GM18858 (cell line): ENCODE results near the gene GRK3.
"Not testable (repeated sequence)": the region's sequence is repeated elsewhere in the genome, so short reads cannot be mapped to it uniquely, and the experiment has no call there.

Experiments
- ATAC-seq: cut with Tn5 transposase; IDR thresholded peaks from one replicate; pipeline ENCODE4 v1.9.1; 2021; ENCODE audit not compliant: unreplicated experiment

The GRK3 gene

DNA sequence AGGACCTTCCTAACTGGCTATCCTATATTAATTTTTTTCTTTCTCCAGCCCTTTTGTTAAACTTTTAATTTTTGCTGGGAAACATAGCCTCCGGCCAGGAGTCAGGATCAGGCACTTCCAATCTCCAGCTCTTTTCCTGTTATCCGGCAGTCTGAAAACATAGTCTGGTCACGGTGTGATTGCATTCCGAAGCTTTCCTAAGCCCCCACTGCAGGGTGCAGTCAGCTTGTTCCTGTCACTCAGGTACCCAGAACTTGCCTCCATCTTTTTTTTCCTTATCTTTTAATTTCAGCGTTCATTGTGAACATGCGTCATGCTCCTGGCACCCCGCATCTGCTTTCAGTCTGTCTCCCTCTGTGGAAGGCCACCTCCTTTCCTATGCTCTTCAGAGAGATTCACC is 59.4 kb downstream of the GRK3 start:
- no peak for ATAC-seq

DNA sequence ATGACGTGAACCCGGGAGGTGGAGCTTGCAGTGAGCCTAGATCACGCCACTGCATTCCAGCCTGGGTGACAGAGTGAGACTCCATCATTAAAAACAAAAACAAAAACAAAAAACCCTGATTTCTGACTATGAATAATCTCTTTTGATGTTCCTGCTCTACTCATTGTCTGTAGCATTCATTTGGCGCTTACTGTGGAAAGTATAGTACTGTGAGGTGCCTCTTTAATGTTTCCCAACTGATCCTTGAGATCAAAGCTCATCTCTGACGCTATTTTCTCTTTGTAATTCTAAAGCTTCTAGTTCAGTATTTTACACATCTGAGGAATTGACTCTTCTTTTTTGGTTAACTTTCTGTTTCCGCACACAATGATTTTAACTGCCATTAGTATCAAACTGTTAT is 60.0 kb downstream of the GRK3 start:
- ATAC-seq = no peak

DNA sequence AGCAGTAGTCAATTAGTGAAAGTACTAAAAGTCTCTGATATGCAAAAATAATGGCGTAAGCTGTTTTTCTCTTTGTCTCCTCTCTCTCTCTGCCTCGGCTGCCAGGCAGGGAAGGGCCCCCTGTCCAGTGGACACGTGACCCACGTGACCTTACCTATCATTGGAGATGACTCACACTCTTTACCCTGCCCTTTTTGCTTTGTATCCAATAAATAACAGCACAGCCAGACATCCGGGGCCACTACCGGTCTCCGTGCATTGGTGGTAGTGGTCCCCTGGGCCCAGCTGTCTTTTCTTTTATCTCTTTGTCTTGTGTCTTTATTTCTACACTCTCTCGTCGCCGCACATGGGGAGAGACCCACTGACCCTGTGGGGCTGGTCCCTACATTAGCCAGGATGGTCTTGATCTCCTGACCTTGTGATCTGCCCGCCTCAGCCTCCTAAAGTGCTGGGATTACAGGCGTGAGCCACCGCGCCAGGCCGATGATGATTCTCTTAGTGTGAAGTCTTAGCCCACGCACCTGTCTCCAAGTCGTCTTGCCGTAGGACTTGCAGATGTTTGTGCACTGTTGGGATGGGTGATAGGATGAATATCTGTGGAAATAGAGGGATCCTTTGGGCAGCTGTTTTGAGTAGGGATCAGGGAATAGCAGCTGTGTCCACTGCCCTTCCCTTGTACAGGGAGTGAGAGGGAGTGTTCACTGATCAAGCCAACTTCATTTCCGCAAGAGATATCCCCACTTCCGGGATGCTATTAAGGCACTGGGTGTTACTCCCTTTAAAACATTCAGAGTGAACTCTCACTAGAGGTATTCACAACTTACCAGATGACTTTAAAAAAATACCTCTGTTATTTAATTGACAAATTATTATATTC is 61.5 kb downstream of the GRK3 start:
- ATAC-seq = not testable (repeated sequence)

DNA sequence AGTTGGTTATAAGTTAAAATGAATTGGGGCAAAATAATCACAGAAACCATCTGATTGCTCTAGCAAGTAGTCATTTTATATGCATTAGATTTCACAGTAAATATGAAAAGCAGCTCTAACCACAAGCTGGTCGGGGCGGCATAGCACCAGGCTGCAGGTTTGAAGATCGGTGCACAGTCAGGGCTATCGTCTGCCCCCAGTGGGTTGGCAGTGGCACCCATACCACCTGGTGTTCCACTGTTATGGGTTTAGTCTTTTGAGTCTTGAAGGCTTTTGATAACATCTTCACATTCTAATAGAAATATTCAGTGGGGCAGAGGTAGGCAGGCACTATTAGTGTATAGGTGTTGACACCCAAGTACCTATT is 62.1 kb downstream of the GRK3 start:
- no peak for ATAC-seq

DNA sequence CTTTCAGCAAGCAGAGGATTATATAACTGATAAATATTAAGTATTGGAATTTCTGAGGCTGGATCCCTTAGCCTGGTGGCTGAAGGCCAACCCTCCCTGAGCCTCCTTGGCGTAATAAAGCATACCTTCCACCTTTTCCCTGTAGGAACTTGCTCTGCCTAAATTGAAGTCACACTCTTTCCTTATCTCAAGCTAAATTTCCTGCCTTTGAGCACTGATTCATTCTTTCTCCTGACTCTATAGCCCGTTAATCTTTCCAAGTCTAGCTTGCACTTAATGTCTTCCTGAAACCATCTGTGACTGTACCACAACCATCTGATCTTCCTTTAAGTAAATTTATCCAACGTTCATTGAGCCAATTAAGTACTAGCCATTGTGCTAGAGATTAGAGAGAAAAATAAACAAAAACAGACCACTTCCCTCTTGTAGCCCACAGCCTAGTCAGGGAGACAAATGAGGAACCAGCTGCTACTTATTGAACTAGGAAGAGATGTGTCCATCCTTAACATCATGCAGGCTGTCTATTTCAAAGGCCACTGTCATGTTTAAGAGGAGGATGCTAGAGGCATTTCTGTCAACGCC is 62.9 kb downstream of the GRK3 start:
- no peak for ATAC-seq

DNA sequence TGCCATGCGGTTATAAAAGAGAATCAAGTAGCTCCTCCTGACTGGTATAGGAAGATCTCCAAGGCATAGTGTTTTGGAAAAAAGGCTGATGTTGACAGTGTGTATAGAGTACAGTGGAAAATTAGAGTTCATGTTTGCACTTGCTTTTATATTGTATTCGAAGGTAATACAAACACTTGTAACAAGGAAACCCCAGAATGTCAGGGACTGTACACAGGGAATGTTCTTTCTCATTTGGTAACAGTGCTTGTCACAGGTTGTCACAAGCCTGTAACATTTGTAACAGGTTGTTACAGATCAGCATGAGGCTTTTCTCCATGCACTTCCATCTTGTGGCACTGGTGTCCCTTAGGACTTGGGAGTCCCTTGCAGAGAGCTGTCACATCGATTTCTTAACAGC is 64.0 kb downstream of the GRK3 start:
- ATAC-seq = no peak

DNA sequence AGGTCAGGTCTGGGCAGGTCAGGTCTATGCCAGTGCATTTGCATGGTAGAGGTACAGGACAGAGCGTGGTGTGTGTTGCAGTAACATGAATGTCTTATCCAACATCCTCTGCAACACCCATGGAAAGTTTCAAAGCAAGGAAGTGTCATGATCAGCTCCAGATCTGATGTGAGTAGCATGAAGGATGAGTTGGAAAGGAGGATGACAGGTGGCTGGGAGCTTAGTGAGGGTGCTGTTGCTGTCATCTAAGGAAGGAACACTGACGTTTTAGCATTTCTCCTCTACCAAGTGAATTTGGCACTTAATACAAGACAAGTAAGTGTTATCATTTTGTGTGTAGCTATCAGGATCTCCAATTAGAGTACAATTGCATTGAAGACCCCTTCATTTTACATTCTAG is 65.1 kb downstream of the GRK3 start:
- ATAC-seq = no peak

DNA sequence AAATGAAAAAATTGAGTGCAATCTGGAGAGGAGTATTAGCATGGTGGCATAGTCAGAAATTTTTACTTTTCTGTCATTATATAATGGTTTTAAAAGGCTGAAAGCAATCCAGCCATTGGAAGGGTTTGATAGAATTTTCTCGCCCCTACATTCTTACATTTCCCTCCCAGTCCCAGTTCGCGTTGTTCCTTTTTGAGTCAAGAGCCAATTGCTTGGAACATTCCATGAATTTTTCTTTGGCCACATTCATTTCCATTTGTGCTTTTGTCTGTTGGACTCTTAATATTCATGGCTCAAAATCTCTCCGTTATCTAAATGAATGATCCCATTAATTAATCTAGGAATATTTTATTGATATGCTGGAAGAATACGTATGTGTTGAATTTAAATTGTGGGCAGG is 66.0 kb downstream of the GRK3 start:
- ATAC-seq = no peak

DNA sequence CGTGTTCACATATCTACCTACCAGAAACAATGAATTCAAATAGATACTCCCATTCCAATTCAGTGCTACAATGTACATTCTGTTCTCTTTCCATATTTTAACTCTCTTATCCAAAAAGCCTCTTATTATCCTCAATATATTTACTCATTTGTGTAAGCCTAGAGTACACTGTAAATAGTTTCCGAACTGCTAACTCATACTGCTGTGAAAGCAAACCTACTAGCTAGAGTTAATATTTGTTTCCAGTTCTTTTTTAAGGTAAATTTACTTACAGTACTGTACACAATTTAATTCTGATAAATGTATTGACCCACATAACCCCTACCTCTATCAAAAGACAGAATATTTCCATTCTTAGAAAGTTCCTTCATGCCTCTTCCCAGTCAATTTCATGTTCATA is 71.8 kb downstream of the GRK3 start:
- ATAC-seq = no peak

DNA sequence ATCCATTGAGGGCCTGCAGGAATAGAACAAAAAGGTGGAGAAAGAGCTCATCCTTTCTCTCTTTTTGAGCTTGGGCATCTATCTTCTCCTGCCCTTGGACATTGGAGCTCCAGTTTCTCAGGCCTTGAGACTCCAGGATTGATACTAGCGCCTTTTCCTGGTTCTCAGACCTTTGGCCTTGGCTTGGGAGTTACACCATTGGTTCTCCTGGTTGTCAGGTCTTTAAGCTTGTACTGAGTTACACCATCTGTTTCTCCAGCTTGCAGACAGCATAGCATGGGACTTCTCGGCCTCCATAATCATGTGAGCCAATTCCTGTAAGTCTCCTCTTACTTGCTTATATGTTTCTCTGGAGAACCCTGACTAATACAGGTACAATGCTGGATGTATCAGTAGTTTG is 72.6 kb downstream of the GRK3 start:
- no peak for ATAC-seq

DNA sequence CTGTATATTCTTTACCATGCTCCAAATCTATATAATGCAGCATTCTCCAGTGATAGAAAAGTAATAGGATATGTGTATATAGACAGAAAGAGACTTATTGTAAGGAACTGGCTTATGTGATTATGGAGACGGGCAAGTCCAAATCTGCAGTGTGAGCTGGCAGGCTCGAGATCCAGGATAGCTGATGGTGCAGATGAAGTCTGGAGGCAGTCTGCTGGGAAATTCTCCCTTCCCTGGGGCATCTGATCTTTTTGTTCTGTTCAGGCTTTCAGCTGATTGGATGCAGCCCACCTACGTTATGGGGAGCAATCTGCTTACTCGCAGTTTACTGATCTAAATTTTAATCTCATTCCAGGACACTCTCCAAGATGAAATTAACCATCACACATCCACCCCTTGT is 73.2 kb downstream of the GRK3 start:
- no peak for ATAC-seq

DNA sequence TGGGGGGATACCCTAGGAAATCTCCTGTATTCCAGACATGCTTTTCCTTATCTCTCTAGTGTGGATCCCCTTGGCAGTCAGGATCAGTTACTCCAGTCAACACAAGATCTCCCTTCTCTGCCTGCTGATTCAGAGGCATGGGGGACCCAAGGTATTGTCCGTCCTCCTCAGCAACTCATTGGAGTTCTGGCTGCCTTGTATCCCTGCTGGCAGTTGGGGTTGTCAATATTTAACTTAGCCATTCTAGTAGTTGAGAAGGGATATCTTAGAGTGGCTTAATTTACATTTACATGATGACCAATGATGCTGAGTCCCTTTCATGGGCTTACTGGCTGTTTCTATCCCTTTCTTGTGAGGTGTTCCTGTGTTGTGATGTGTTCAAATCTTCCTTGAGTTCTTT is 74.2 kb downstream of the GRK3 start:
- ATAC-seq = no peak

DNA sequence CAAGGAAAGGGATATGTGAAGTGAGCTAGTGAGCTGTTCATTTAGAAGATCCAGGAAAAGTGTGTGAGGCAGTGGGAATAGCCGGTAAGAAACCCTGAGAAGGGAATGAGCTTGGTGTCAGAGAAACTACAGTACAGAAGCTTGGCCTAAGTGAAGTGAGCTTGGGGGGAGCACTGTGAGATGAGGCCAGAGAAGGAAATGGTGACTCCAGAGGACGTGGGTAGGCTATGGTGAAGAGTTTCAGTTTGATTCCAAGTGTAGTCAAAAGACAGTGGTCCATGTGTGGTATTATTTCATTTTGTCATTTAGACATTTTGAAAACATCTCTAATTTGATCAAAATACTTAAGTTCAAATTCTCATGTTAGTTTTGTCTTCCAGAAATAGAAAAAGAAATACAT is 77.2 kb downstream of the GRK3 start:
- ATAC-seq = no peak

DNA sequence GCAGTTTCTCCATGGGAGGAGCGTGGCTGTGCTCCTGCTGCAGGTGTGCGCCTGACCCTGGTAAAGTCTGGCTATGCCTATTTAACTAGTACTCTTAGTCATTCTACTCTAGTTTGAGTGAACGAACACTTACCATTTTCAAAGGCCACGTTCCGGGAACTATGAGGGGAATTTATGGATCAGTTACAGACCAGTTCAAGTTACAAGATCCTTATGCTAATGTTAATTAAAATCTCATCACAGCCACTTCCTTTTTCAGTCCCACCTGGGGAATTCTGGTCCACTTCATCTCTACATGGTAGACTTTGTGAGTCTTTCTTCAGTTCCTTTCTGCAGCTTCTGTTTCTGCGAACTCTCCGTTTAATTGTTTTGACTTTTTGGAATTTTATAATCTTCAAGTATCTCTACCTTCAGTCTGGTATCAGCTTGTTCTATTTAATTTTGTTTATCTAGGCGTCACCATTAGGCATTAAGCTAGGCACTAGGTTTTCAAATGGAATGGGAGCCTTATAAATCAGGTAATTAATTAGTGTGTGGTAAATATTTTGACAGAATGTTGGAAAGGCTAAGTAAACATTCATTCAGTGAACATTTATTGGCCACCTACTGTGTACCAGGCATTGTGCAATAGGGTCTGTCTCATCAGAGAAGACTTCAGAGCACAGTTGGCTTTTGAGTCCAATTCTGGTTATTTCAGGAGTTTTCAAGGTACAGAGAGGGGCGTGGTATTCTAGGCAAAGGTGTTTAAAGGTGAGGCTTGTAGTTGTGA is 78.9 kb downstream of the GRK3 start:
- ATAC-seq = no peak

DNA sequence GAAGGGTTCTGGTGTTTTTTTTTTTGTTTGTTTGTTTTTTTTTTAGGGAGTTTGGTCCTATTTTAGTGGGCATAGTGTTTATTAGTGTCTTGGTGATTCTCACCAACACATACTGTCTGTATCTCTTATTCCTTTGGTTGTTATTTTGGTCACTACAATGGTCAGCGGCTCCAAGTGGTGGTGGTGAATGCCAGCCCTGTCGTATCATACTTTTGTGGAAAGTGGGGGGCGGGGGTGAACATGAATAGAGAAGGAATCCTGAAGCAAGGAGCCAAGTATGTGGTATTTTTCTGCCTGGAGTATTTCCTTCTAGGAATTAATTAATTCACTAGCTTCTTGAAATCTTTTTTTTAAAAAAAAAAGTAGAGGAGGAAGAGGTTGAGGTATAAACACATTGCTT is 79.6 kb downstream of the GRK3 start:
- no peak for ATAC-seq

DNA sequence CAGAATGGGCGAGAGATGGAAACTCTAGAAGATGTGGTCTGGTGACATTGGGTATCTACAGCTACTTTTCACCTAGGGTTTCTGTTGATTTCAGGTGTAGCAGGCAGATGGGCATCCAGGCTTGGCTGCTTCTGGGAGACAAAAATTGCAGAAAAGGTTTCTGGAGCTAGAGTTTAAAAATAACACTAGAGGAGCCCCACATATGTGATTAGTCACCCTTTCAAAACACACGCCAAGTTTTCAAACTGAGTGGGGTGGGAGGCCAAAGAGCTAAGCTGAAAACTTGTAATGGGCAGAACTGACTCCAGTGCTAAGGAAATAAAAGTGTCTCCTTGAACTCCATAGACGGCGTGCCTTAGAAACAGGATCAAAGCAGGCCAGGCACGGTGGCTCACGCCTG is 80.8 kb downstream of the GRK3 start:
- ATAC-seq = no peak

DNA sequence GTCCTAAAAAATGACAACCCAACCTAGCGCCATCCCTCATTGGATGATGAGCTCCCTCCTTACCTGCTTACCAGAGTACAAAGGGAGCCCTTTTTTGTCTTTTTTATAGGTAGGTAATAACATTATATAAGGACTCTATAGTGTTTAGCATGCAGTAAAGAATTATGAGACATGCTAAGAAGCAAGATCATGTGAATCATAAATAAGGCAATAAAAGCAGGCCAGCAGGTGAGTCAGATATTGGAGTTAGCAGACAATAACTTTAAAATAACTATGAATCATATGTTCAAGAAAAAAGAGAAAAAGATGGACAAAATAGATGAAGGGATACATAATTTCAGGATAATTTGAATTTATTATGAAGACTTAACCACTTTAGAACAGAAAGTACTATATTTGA is 81.5 kb downstream of the GRK3 start:
- no peak for ATAC-seq

DNA sequence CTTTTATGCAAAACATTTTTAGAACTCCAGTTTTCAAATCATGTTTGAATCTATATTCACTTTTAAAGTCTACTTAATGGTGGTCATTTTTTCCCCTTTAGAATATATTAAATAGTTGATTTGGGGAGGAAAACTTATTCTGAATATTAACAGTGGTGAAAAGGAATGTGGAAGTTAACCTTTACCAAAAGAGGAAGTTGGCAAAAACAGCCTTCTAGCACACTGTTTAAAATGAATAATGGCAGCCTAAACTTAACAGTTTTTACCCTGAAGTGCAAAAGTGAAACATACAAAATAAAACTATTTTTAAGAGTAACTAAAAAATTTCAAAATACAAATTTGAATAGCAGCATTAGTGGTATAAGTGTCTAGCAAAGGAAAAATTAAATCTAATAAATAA is 86.4 kb downstream of the GRK3 start:
- no peak for ATAC-seq

DNA sequence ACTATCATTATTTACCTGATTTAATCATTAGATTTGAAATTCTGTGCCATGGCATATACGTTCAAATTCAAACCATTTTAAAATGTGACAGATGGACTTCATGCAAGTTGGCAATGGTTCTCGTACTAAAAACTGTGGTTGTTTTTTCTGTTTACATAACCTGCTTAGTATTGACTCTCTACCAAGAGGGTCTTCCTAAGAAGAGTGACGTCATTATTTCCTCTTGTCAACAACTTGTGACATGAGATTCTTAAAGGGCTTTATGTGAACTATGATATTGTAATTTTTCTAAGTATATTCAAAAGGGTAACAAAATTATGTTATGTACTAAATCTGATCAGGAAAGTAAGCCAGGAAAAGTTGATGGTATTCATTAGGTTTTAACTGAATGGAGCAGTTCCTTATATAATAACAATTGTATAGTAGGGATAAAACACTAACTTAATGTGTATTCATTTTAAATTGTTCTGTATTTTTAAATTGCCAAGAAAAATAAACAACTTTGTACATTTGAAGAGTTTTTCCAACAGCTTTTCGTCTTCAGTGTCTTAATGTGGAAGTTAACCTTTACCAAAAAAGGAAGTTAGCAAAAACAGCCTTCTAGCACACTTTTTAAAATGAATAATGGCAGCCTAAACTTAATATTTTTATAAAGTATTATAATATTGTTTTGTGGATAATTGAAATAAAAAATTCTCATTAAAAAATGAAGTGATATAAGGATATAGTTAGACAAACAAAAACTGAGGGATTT is 87.0 kb downstream of the GRK3 start:
- ATAC-seq = no peak

DNA sequence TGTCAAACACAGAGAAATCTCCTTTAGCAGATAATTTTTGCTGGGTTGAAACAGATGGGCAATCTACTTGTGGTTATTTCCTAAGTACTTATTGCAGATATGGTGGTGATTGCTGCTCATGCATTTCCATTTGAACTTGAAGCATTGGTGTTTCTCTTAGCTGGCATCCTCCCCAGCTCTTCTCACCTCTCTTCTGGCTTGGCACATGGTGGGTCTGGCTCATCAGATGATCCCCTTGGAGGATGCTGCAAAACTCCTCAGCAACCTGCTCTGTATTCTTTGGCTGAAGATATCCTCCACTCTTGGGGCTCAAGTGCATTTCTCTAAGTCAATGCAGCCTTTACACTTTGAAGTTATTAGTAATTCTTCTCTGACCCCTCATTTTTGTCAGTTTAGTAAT is 90.2 kb downstream of the GRK3 start:
- ATAC-seq = no peak

DNA sequence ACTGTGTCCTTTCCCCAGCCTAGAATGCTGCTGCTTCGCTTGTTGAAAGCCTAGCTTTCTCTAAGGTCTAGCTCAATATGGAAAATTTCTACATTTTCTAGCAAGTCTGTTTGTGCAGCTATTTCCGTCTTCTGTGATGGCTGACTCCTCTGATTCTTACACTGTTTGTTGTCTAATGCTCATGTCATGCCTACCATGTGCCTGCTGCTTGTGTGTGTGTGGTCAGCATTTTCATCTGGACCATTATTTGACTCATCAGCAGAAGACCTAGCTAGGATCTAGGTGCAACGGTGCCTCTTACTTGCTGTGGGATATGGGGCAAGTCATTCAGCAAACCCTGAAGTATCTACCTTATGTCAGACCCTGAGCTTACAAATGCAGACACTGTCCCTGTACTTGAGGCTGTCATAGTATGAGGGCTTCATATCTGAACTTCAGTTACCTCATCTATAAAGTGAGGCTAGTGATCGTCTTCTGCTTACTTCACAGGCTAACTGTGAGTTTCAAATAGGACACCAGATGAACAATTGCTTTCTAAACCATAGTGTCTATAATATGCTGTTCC is 91.0 kb downstream of the GRK3 start:
- ATAC-seq = no peak
